Effector memory CD4-positive, alpha-beta T cell (primary cell): Measurements from ENCODE around the gene PRR16.

ENCODE experiments used
- DNase-seq, 3 donors: peaks; one replicate each; pipeline ENCODE4 v3.0.0-alpha.2; 2020
- H3K27ac ChIP-seq: 2 replicates; pipeline ENCODE4 v1.7.0; 2013; ENCODE audit warnings: mild to moderate bottlenecking, low read length, moderate library complexity; ENCODE audit not compliant: insufficient read depth, poor library complexity, severe bottlenecking
- H3K27me3 ChIP-seq: replicated peaks from 2 replicates; pipeline ENCODE4 v1.7.0; 2013; ENCODE audit warnings: mild to moderate bottlenecking, low read length; ENCODE audit not compliant: insufficient read depth, control insufficient read depth, poor library complexity, severe bottlenecking
- H3K36me3 ChIP-seq: 2 replicates; pipeline ENCODE4 v1.7.0; 2013; ENCODE audit warnings: mild to moderate bottlenecking, low read length, moderate library complexity; ENCODE audit not compliant: control insufficient read depth, insufficient read depth
- H3K4me1 ChIP-seq: 2 replicates; pipeline ENCODE4 v1.7.0; 2013; ENCODE audit warnings: low read length, mild to moderate bottlenecking; ENCODE audit not compliant: control insufficient read depth, insufficient read depth, poor library complexity, severe bottlenecking
- H3K4me3 ChIP-seq: 2 replicates; pipeline ENCODE4 v1.7.0; 2013; ENCODE audit warnings: low read length, low read depth, mild to moderate bottlenecking; ENCODE audit not compliant: insufficient read depth, poor library complexity, severe bottlenecking
- H3K9me3 ChIP-seq: 2 replicates; pipeline ENCODE4 v1.7.0; 2013; ENCODE audit warnings: mild to moderate bottlenecking, low read length, moderate library complexity; ENCODE audit not compliant: control insufficient read depth

Gene PRR16

GRCh38 chr5:120533581-120533980, 69.5 kb downstream of the PRR16 start:
- Histone ChIP-seq H3K36me3 (no peaks in the 10 kb centered on the region), H3K4me1 (no peaks in the 10 kb centered on the region), H3K27ac (no peak overlapping the region), H3K9me3 (no peaks in the 10 kb centered on the region), H3K4me3 (no peak overlapping the region), H3K27me3 (no peaks in the 10 kb centered on the region)
- no peak for DNase-seq

DNA sequence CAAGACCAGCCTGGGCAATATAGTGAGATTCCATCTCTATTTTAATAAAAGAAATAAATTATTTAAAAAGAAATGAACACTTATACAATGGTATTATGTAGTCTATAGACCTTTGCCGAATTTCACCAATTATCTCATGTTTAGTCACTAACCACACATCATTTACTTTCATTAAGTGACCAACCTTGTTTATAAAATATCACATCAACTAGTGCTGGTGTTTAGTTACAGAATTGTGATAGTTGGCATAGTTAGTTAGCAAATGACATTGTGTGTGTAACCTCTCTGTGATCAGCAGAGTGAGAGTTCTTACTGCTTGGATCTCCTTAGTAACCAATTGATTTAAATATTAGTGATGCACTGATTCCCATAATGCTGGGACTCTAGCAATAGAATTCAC, 71.8 kb downstream of the PRR16 start:
- Histone ChIP-seq H3K27me3 (no peaks in the 10 kb centered on the region), H3K27ac (no peak overlapping the region), H3K9me3 (no peaks in the 10 kb centered on the region), H3K36me3 (no peaks in the 10 kb centered on the region), H3K4me3 (no peak overlapping the region), H3K4me1 (no peaks in the 10 kb centered on the region)
- no peak for DNase-seq

DNA sequence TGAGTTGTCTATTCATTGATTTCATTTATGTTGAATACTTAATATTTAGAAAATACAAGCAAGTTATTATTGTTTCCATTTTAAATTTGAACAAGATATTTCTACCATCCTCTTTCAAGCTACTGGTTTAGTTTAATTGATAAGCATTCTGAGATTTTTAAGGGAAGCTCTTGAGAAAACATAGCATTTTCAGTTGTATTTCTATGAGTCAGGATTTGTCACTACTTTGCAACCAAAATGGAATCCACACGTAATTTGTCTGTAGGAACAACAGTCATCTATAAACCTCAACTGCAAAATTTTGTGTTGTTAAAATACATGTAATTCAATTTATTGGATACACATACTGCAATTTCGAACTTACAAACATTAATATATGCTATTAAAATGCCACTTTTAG, 74.0 kb downstream of the PRR16 start:
- H3K4me3 ChIP-seq, result no peak overlapping the region
- no peak for DNase-seq
- no peaks in the 10 kb centered on the region for H3K9me3 ChIP-seq
- no peak overlapping the region for H3K27ac ChIP-seq
- no peaks in the 10 kb centered on the region for H3K27me3 ChIP-seq
- H3K36me3 ChIP-seq, result no peaks in the 10 kb centered on the region
- no peaks in the 10 kb centered on the region for H3K4me1 ChIP-seq

DNA sequence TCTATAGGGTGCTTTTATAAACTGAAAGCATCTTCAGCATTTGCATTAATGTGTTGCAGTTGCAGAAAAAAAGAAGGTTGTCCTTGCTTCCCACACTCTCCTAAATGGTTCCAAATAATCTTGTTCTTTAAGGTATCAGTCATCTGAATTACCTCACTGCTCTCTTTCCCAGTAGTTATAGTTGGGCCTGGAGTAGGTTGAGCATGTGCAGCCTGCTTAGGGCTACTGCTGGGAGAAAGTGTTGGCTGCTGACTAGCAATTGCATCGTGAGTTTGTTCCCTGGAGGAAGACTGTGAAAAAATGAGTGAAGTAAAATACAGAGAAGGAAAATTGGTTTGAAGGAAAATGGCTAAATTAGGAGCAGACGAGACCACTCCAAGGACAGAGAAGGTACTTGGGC, 74.5 kb downstream of the PRR16 start:
- no peak overlapping the region for H3K4me3 ChIP-seq
- no peak overlapping the region for H3K27ac ChIP-seq
- DNase-seq, result no peak
- no peaks in the 10 kb centered on the region for H3K27me3 ChIP-seq
- no peaks in the 10 kb centered on the region for H3K4me1 ChIP-seq
- no peaks in the 10 kb centered on the region for H3K9me3 ChIP-seq
- no peaks in the 10 kb centered on the region for H3K36me3 ChIP-seq

DNA sequence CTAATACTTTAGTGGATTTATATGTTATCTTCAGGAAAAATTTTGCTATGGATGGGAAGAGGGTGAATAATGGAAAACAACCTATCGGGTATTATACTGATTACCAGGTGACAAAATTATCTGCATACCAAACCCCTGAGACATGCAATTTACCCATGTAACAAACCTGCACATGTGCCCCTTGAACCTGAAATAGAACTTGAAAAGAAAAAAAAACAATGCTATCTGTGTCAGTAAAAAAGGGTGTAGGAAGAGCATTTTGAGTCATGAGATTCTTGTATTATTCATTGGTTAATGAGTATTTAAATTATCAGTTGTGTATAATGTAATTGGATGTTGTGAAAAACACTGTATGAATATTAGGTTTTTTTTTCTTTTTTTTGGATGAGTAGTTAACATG, 75.4 kb downstream of the PRR16 start:
- Histone ChIP-seq H3K27me3 (no peaks in the 10 kb centered on the region), H3K9me3 (no peaks in the 10 kb centered on the region), H3K4me3 (no peak overlapping the region), H3K27ac (no peak overlapping the region), H3K4me1 (no peaks in the 10 kb centered on the region), H3K36me3 (no peaks in the 10 kb centered on the region)
- DNase-seq, result no peak

GRCh38 chr5:120540097-120540496, 76.0 kb downstream of the PRR16 start:
- H3K4me1 ChIP-seq, result no peaks in the 10 kb centered on the region
- no peaks in the 10 kb centered on the region for H3K27me3 ChIP-seq
- H3K9me3 ChIP-seq, result no peaks in the 10 kb centered on the region
- no peak overlapping the region for H3K27ac ChIP-seq
- H3K4me3 ChIP-seq, result no peak overlapping the region
- DNase-seq, result no peak
- no peaks in the 10 kb centered on the region for H3K36me3 ChIP-seq

GRCh38 chr5:120544043-120544442, 79.9 kb downstream of the PRR16 start:
- no peaks in the 10 kb centered on the region for H3K4me1 ChIP-seq
- no peaks in the 10 kb centered on the region for H3K9me3 ChIP-seq
- no peak overlapping the region for H3K27ac ChIP-seq
- no peaks in the 10 kb centered on the region for H3K36me3 ChIP-seq
- no peak overlapping the region for H3K4me3 ChIP-seq
- no peak for DNase-seq
- H3K27me3 ChIP-seq, result no peaks in the 10 kb centered on the region

- Histone ChIP-seq H3K36me3 (no peaks in the 10 kb centered on the region), H3K27ac (no peak overlapping the region), H3K9me3 (no peaks in the 10 kb centered on the region), H3K27me3 (no peaks in the 10 kb centered on the region), H3K4me1 (no peaks in the 10 kb centered on the region), H3K4me3 (no peak overlapping the region)
- no peak for DNase-seq
Observed at GRCh38 chr5:120545007-120545406, 80.9 kb downstream of the PRR16 start.

GRCh38 chr5:120545951-120546350, 81.9 kb downstream of the PRR16 start:
- Histone ChIP-seq H3K36me3 (no peaks in the 10 kb centered on the region), H3K9me3 (no peaks in the 10 kb centered on the region), H3K4me1 (no peaks in the 10 kb centered on the region), H3K27me3 (no peaks in the 10 kb centered on the region), H3K4me3 (no peak overlapping the region), H3K27ac (no peak overlapping the region)
- no peak for DNase-seq

DNA sequence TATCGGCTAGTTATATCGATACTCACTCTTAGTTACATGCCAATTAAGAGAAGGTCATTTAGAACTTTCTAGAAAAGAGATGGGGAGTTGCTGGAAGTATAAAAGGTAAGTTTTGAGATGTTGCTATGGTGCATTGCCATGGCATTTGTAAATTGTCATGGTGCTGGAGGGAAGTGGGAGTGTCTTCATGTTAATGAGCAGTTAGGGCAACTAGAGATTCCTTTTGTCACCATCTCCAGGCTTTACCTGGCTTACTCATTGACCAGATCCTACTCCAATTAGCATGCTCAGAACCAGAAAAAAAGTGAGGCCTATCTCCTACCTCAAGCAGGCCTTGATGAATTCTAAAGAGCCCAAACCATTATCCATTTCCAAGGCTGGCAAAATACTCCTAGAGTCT, 82.8 kb downstream of the PRR16 start:
- no peak for DNase-seq
- Histone ChIP-seq H3K27me3 (no peaks in the 10 kb centered on the region), H3K36me3 (no peaks in the 10 kb centered on the region), H3K4me1 (no peaks in the 10 kb centered on the region), H3K27ac (no peak overlapping the region), H3K4me3 (no peak overlapping the region), H3K9me3 (no peaks in the 10 kb centered on the region)

DNA sequence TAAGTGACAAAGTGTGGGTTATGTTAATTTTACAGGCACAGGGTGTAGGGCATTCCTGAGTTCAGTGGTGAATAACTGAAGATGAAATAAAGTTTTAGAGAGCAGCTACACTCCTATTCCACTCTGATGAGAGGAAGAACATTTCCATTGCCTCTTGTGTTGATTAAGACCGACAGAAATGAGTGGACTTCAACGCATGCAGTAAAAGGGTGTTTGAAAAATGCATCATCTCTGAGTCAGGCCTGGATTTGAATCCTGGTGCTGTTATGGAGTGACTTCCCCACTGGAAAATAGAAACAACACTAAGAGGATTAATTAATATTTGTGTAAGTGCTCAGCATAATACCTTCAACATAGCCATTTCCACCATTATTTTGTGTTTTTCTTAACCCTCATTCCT, 86.3 kb downstream of the PRR16 start:
- Histone ChIP-seq H3K27ac (no peak overlapping the region), H3K4me1 (no peaks in the 10 kb centered on the region), H3K4me3 (no peak overlapping the region), H3K27me3 (no peaks in the 10 kb centered on the region), H3K9me3 (no peaks in the 10 kb centered on the region), H3K36me3 (no peaks in the 10 kb centered on the region)
- DNase-seq, result no peak
